ENCODE measurements around the gene ARAP1.

The ARAP1 gene

DNA sequence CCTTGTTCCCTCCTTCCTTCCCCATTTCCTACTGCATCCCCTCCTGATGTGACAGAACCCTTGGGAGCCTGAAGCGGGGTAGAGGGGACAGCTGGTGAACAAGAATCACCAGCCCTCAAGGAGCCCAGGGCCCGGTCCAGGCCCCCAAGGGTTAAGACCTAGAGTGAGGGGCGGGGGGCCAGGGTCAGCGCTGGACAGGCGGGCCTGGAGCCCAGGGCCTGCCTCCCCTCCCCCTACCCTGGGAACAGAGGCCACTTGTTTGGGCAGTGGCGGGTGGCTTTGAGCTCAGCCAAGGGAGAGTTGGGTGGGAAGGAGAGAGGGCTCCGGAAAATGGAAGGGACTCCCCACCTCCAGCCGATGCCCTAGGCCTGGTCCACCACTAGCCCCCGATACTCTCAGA lies 2.1 kb downstream of the ARAP1 start:
- no peak for DNase-seq (ENCODE audit: low spot score in 2 of 2)
- in situ Hi-C loops (cut with MboI; ENCODE audit: low sequenced_read_pairs) = no loop called here
- no peaks in the 10 kb centered on the region for H3K36me3 ChIP-seq (replicated peaks)
- no peaks in the 10 kb centered on the region for H3K9me3 ChIP-seq
- peaks cover 9% of the 10 kb centered on the region for H3K4me1 ChIP-seq
- no peak overlapping the region for H3K4me3 ChIP-seq
- H3K27me3 ChIP-seq (ENCODE audit: low read depth) = no peaks in the 10 kb centered on the region

DNA sequence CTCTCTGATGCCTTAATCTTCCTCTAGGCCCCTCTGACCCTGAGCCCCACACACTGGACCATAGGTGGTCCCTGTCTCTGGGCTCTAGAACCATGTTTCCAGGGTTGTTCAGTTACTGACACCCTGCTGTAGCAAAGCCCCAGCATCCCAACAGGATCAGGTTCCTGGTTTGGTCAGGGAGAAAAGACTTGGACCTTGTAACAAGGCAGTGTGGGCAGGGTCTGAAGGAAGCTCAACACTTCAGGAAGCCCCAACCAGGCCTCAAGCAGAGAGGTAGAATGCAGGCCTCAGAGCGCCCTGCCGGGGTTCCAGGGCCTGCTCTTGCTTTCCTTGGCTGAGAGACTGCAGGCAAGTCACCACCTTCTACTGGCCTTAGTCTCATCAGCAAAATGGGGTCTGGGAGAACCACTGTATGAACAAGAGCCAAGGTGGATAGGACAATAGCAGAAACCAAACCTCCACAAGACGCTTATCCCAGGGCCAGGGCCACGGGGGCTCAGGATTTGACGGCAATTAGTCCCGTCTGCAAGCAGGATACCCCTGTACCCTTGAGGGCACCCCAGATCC lies 4.8 kb downstream of the ARAP1 start:
- Histone ChIP-seq H3K36me3 (replicated peaks) (no peaks in the 10 kb centered on the region), H3K9me3 (no peaks in the 10 kb centered on the region), H3K4me1 (peaks cover 5% of the 10 kb centered on the region), H3K27me3 (ENCODE audit: low read depth) (no peaks in the 10 kb centered on the region), H3K4me3 (no peak overlapping the region)
- in situ Hi-C loops (cut with MboI; ENCODE audit: low sequenced_read_pairs) = no loop called here
- no peak for DNase-seq (ENCODE audit: low spot score in 2 of 2)

DNA sequence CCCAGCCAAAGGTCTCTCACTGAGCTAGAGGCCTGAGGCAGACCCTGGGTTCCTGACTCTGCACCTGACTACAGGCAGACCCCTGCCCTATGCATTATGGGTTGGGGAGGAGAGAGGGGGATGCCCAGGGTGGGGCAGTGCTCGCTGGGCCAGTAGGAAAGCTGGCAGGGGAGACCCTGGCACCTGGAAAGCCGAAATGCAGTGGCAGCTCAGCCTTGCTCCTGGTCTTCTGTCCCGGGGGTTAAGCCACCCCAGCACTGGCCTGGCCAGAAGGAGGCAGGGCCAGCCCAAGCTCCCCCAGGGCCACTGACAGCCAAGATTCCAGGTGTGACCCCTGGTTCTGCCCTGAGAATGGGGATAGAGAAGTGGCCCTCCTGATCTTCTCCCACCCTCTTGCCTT lies 5.4 kb downstream of the ARAP1 start:
- no peak overlapping the region for H3K4me3 ChIP-seq
- no peaks in the 10 kb centered on the region for H3K36me3 ChIP-seq (replicated peaks)
- H3K27me3 ChIP-seq (ENCODE audit: low read depth) = no peaks in the 10 kb centered on the region
- no peak for DNase-seq (ENCODE audit: low spot score in 2 of 2)
- no peaks in the 10 kb centered on the region for H3K9me3 ChIP-seq
- in situ Hi-C loops (cut with MboI; ENCODE audit: low sequenced_read_pairs) = no loop called here
- H3K4me1 ChIP-seq = peaks cover 5% of the 10 kb centered on the region

DNA sequence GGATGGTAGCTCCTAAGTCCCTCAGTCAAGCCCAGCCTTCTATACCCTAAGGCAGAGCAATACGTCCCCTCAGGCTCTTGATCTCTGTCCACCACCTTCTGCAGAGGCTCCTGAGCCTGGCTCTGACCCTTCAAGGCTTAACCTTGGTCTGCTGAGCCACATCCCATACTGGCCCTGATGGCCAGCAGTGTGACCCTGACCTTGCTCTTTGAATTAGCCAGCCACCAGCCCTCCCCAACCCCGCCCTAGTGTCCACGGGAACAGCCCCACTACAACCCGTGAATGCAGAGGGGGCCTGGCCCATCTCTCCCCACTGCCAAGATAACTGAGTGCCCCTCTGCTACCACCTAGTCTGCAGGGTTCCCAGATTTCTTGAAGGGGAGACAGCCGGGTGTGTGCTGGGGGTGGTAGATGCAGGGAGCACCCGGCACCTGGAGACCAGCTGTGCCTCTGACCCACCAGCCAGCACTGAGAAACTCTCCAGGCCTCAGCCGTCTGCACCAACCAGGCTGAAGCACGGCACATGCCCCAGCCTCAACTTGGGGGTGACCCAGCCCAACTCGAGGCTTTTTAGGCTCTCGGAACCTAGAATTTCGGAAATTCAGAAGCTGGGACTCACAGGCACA lies 6.2 kb downstream of the ARAP1 start:
- no peaks in the 10 kb centered on the region for H3K9me3 ChIP-seq
- in situ Hi-C loops (cut with MboI; ENCODE audit: low sequenced_read_pairs) = no loop called here
- H3K36me3 ChIP-seq (replicated peaks) = no peaks in the 10 kb centered on the region
- H3K27me3 ChIP-seq (ENCODE audit: low read depth) = no peaks in the 10 kb centered on the region
- DNase-seq (ENCODE audit: low spot score in 2 of 2) = no peak
- no peak overlapping the region for H3K4me3 ChIP-seq
- peaks cover under 1% of the 10 kb centered on the region; the same call in 1 of the 2 replicates for H3K4me1 ChIP-seq

GRCh38 chr11:72745511-72745910 lies 6.7 kb downstream of the ARAP1 start:
- Histone ChIP-seq H3K9me3 (no peaks in the 10 kb centered on the region), H3K27me3 (ENCODE audit: low read depth) (no peaks in the 10 kb centered on the region), H3K4me1 (no peaks in the 10 kb centered on the region)

GRCh38 chr11:72744474-72744873 lies 7.7 kb downstream of the ARAP1 start:
- Histone ChIP-seq H3K9me3 (no peaks in the 10 kb centered on the region), H3K4me1 (no peaks in the 10 kb centered on the region), H3K36me3 (replicated peaks) (no peaks in the 10 kb centered on the region), H3K4me3 (no peak overlapping the region), H3K27me3 (ENCODE audit: low read depth) (no peaks in the 10 kb centered on the region)
- in situ Hi-C loops (cut with MboI; ENCODE audit: low sequenced_read_pairs) = no loop called here
- DNase-seq (ENCODE audit: low spot score in 2 of 2) = no peak

More at GRCh38 chr11:72745511-72745910, 6.7 kb downstream of the ARAP1 start:
- H3K36me3 ChIP-seq (replicated peaks) = no peaks in the 10 kb centered on the region
- in situ Hi-C loops (cut with MboI; ENCODE audit: low sequenced_read_pairs) = no loop called here
- H3K4me3 ChIP-seq = no peak overlapping the region
- no peak for DNase-seq (ENCODE audit: low spot score in 2 of 2)

- Histone ChIP-seq H3K9me3 (no peaks in the 10 kb centered on the region), H3K4me3 (no peak overlapping the region), H3K4me1 (no peaks in the 10 kb centered on the region), H3K27me3 (ENCODE audit: low read depth) (no peaks in the 10 kb centered on the region), H3K36me3 (replicated peaks) (no peaks in the 10 kb centered on the region)
- in situ Hi-C loops (cut with MboI; ENCODE audit: low sequenced_read_pairs) = no loop called here
- DNase-seq (ENCODE audit: low spot score in 2 of 2) = no peak
Measured at GRCh38 chr11:72743321-72744221, 8.6 kb downstream of the ARAP1 start.

GRCh38 chr11:72742513-72743320 lies 9.5 kb downstream of the ARAP1 start:
- in situ Hi-C loops (cut with MboI; ENCODE audit: low sequenced_read_pairs) = no loop called here
- Histone ChIP-seq H3K4me1 (no peaks in the 10 kb centered on the region), H3K9me3 (no peaks in the 10 kb centered on the region), H3K36me3 (replicated peaks) (no peaks in the 10 kb centered on the region), H3K4me3 (no peak overlapping the region), H3K27me3 (ENCODE audit: low read depth) (no peaks in the 10 kb centered on the region)
- no peak for DNase-seq (ENCODE audit: low spot score in 2 of 2)

GRCh38 chr11:72741849-72742512 lies 10.2 kb downstream of the ARAP1 start:
- no peaks in the 10 kb centered on the region for H3K4me1 ChIP-seq
- in situ Hi-C loops (cut with MboI; ENCODE audit: low sequenced_read_pairs) = no loop called here
- H3K4me3 ChIP-seq = no peak overlapping the region
- no peaks in the 10 kb centered on the region for H3K9me3 ChIP-seq
- H3K27me3 ChIP-seq (ENCODE audit: low read depth) = no peaks in the 10 kb centered on the region
- H3K36me3 ChIP-seq (replicated peaks) = no peaks in the 10 kb centered on the region
- DNase-seq (ENCODE audit: low spot score in 2 of 2) = no peak

DNA sequence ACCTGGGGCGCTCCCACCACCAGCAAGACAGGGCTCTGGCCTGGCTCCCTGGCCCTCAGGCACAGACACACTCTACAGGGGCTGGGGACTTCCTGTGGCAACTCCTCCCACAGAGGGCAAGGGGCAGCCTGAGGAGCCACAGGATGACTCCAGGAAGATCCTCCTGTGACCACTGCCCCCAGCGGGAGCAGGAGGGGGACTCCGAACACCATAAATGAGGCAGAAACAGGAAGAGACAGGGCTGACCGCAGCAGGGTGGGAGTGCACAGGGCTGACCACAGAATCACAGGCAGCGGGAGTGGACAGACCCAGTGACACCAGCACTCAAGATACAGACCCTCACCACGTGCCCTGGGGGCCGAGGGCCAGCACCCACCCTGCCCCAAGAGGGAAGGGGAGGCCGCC lies 10.8 kb downstream of the ARAP1 start:
- Histone ChIP-seq H3K9me3 (no peaks in the 10 kb centered on the region), H3K4me1 (no peaks in the 10 kb centered on the region), H3K36me3 (replicated peaks) (no peaks in the 10 kb centered on the region), H3K27me3 (ENCODE audit: low read depth) (no peaks in the 10 kb centered on the region), H3K4me3 (no peak overlapping the region)
- in situ Hi-C loops (cut with MboI; ENCODE audit: low sequenced_read_pairs) = no loop called here
- no peak for DNase-seq (ENCODE audit: low spot score in 2 of 2)

DNA sequence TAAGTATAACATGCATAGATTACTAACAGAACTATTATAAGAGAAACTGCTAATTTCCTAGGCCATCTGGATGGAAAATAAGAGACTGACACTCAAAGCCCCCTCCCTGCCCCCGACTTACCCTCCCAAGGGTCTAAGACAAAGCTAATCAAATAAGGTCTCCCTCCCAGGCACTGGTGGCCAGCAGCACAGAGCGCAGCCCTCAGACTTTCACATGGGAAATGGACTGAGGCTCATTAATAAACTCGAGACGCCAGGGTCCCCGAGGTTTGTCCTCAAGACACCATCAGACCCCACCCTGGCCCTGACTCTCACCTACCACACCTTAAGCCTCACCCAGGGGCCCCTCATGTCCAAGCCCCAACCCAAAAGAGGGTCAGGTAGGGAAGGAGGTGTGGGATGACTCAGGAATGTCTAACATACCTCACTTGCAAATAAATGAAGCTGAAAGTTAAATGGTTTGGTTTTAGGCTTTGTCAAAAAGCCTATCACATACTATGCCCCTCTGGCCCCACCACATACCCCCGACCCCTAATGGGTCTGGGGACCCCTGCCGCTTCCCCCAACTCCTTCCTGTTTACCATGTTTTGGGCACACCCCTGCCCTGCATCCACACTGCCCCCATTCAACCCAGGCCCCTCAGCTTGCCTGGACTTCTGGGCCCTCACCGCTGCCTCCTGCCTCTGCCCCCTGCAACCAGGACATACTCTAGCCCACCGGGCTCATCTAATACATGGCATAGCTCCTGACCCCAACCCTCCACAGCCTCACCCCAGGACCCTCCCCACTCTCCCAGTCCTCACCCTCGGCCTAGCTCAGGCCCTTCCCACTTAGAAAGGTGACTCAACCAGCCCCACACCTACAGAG lies 11.4 kb downstream of the ARAP1 start:
- H3K4me3 ChIP-seq = no peak overlapping the region
- no peak for DNase-seq (ENCODE audit: low spot score in 2 of 2)

GRCh38 chr11:72740060-72740424 lies 12.2 kb downstream of the ARAP1 start:
- H3K9me3 ChIP-seq = no peaks in the 10 kb centered on the region
- DNase-seq (ENCODE audit: low spot score in 2 of 2) = no peak
- H3K4me3 ChIP-seq = no peak overlapping the region
- H3K4me1 ChIP-seq = no peaks in the 10 kb centered on the region
- H3K27me3 ChIP-seq (ENCODE audit: low read depth) = no peaks in the 10 kb centered on the region
- in situ Hi-C loops (cut with MboI; ENCODE audit: low sequenced_read_pairs) = no loop called here
- H3K36me3 ChIP-seq (replicated peaks) = no peaks in the 10 kb centered on the region

More for the DNA sequence above, 11.4 kb downstream of the ARAP1 start:
- no peaks in the 10 kb centered on the region for H3K27me3 ChIP-seq (ENCODE audit: low read depth)
- no peaks in the 10 kb centered on the region for H3K36me3 ChIP-seq (replicated peaks)
- in situ Hi-C loops (cut with MboI; ENCODE audit: low sequenced_read_pairs) = no loop called here
- H3K9me3 ChIP-seq = no peaks in the 10 kb centered on the region
- H3K4me1 ChIP-seq = no peaks in the 10 kb centered on the region
